GM19397 (cell line): ENCODE results near the gene UBAC1.

Experiments
- ATAC-seq: cut with Tn5 transposase; IDR thresholded peaks from one replicate; pipeline ENCODE4 v1.9.1; 2021; ENCODE audit warnings: mild to moderate bottlenecking, moderate library complexity; ENCODE audit not compliant: unreplicated experiment

Gene UBAC1

GRCh38 chr9:135885100-135885853, 75.9 kb downstream of the UBAC1 start:
- ATAC-seq: no peak

- no peak for ATAC-seq
These were observed 76.7 kb downstream of the UBAC1 start for GRCh38 chr9:135884328-135885035.

GRCh38 chr9:135883410-135884089, 77.6 kb downstream of the UBAC1 start:
- ATAC-seq: no peak
